GF-D8 (cell line): ENCODE results near the gene FRMD8.

Experiments used
- DNase-seq: peaks from one replicate; lab custom pipeline; 2025; lab: John Stamatoyannopoulos, UW

FRMD8 gene

GRCh38 chr11:65454696-65455456 is 68.4 kb downstream of the FRMD8 start:
- no peak for DNase-seq

DNA sequence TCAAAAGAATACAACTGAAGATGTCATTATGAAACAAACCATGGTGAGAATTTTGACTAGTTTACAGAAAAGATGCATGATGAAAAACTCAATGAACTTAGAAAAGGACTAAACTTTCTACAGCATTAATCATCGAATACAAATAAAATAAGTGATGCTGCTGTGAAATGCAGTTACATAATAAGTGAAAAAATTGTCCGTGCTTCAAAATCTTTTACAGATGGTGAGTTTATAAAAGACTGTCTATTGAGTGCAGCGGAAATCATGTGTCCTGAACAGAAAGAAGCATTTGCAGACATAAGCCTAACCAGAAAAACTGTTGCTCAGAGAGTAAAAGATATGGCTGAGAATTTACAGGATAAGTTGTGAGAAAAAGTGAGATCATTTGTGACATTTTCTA is 70.0 kb downstream of the FRMD8 start:
- no peak for DNase-seq

- no peak for DNase-seq
Measured at GRCh38 chr11:65459552-65459951, 73.1 kb downstream of the FRMD8 start.
